Naive thymus-derived CD4-positive, alpha-beta T cell (primary cell): ENCODE measurements around the gene CBL. TPM values are rescaled to one million over a fixed set of nuclear protein-coding genes. Genes with fewer than 3 reads are reported as not detected.

ENCODE experiments used
- ATAC-seq: fragments of 150-1000 bp; cut with Tn5 transposase; 2 replicates; pipeline ENCODE4 v1.10.0; 2021; ENCODE audit warnings: mild to moderate bottlenecking, moderate library complexity
- CTCF ChIA-PET: fragments of 350-600 bp; sonication (Branson Sonifier 250); formaldehyde crosslinking; loops from one replicate; lab custom pipeline; 2021; ENCODE audit warnings: antibody characterized with exemption; lab: Charles Lee
- POLR2A ChIA-PET: fragments of 350-600 bp; sonication (Branson Sonifier 250); formaldehyde crosslinking; loops from one replicate; lab custom pipeline; 2021; ENCODE audit warnings: antibody characterized with exemption, inconsistent platforms; lab: Charles Lee
- DNase-seq, 9 donors: peaks; one replicate each; pipeline versions ENCODE4 v3.0.0 to v3.0.0-alpha.2; 2020 to 2022; ENCODE audit warnings: mixed read lengths in 1 of 9
- H3K27ac ChIP-seq: one replicate; pipeline ENCODE4 v1.7.0; 2013; ENCODE audit warnings: mild to moderate bottlenecking, low read depth, low read length, moderate library complexity
- H3K27me3 ChIP-seq, 2 donors: one replicate each; pipeline ENCODE4 v1.7.0; 2013; ENCODE audit warnings: low read length in 2 of 2, mild to moderate bottlenecking in 2 of 2, moderate library complexity in 2 of 2; ENCODE audit not compliant: control insufficient read depth in 2 of 2, insufficient read depth in 2 of 2
- H3K36me3 ChIP-seq, 3 experiments: 1 replicate in 2 of 3; 2 replicates in 1 of 3; pipeline ENCODE4 v1.7.0; 2013; ENCODE audit warnings: low read length in 3 of 3, mild to moderate bottlenecking in 3 of 3, moderate library complexity in 1 of 3; ENCODE audit not compliant: insufficient read depth in 3 of 3, control insufficient read depth in 2 of 3
- H3K4me1 ChIP-seq, 2 donors: one replicate each; pipeline ENCODE4 v1.7.0; 2013; ENCODE audit warnings: low read length in 2 of 2, mild to moderate bottlenecking in 2 of 2, moderate library complexity in 1 of 2; ENCODE audit not compliant: control insufficient read depth in 2 of 2, insufficient read depth in 2 of 2
- H3K4me3 ChIP-seq: 2 replicates; pipeline ENCODE4 v1.7.0; 2013; ENCODE audit warnings: mild to moderate bottlenecking, low read length
- H3K9me3 ChIP-seq, 3 experiments: 1 replicate in 2 of 3; 2 replicates in 1 of 3; pipeline ENCODE4 v1.7.0; 2013; ENCODE audit warnings: low read length in 3 of 3; ENCODE audit not compliant: control insufficient read depth in 2 of 3
- H3K27ac Mint-ChIP-seq, 9 donors: one replicate each; pipeline ENCODE4 v1.8.0; 2020 to 2022; ENCODE audit warnings: mixed read lengths in 9 of 9, mild to moderate bottlenecking in 8 of 9, moderate library complexity in 5 of 9, inconsistent platforms in 2 of 9
- H3K27me3 Mint-ChIP-seq, 5 donors: one replicate each; pipeline ENCODE4 v1.8.0; 2021 to 2022; ENCODE audit warnings: mixed read lengths in 5 of 5, mild to moderate bottlenecking in 1 of 5
- H3K36me3 Mint-ChIP-seq, 5 donors: one replicate each; pipeline ENCODE4 v1.8.0; 2020 to 2022; ENCODE audit warnings: mixed read lengths in 5 of 5, mild to moderate bottlenecking in 3 of 5, inconsistent platforms in 1 of 5
- H3K4me1 Mint-ChIP-seq, 7 donors: one replicate each; pipeline ENCODE4 v1.8.0; 2020 to 2022; ENCODE audit warnings: mixed read lengths in 7 of 7, mild to moderate bottlenecking in 3 of 7, inconsistent platforms in 1 of 7
- H3K4me3 Mint-ChIP-seq, 10 donors: one replicate each; pipeline ENCODE4 v1.8.0; 2020 to 2022; ENCODE audit warnings: mild to moderate bottlenecking in 10 of 10, mixed read lengths in 10 of 10, moderate library complexity in 6 of 10, inconsistent platforms in 2 of 10
- H3K9me3 Mint-ChIP-seq, 11 donors: one replicate each; pipeline ENCODE4 v1.8.0; 2020 to 2022; ENCODE audit warnings: mixed read lengths in 11 of 11, mild to moderate bottlenecking in 4 of 11, inconsistent platforms in 1 of 11, moderate library complexity in 1 of 11
- intact Hi-C, 2 donors: fragments of 100-400 bp; cut with micrococcal nuclease; formaldehyde crosslinking; loops; one replicate each; pipeline ENCODE4 v1.15.1; 2023
- polyA plus RNA-seq, 2 donors: library from polyadenylated mRNA; unstranded; fragments of 300-500 nt; fragmentation: Illumina TruSeq; gene quantifications; one replicate each; pipeline ENCODE4 v1.2.3, GENCODE V29; 2021
- total RNA-seq, 6 experiments: library from RNA in 5 of 6; stranded (reverse) in 5 of 6; gene quantifications; 1 replicate in 5 of 6; 2 replicates in 1 of 6; pipeline ENCODE4 v1.2.3 and lab custom pipeline; 2021 to 2026

Gene CBL
- total and polyA plus RNA-seq, 7 experiments from 2014 or later, result 17.5 to 51.8 (median 39.8) TPM

- peaks cover 4 to 16% of the 10 kb centered on the region in 2 donors for H3K27me3 ChIP-seq
- ATAC-seq, result no peak
Observed at GRCh38 chr11:119340335-119341221, 134.4 kb downstream of the CBL start, which contains the start of gene C1QTNF5. C1QTNF5 (minus strand) TSS chr11:119340883; CDS start chr11:119340397, 486 bp downstream.

GRCh38 chr11:119341222-119342022 is 135.3 kb downstream of the CBL start:
- Mint-ChIP-seq H3K4me3 (peak overlapping the region in 7 of 10 donors; percentile 1 to 71 (median 36)), H3K27me3 (peaks cover 31 to 48% (median 34%) of the 10 kb centered on the region in 5 donors), H3K27ac (no peak overlapping the region), H3K9me3 (no peaks in the 10 kb centered on the region), H3K4me1 (peaks cover 10 to 34% (median 23%) of the 10 kb centered on the region in 7 donors), H3K36me3 (peaks cover 0 to 8% (median 0%) of the 10 kb centered on the region in 5 donors)
- Histone ChIP-seq H3K27ac (no peak overlapping the region), H3K9me3 (no peaks in the 10 kb centered on the region), H3K4me1 (peaks cover 0 to 10% of the 10 kb centered on the region in 2 donors), H3K4me3 (no peak overlapping the region), H3K27me3 (peaks cover 4 to 16% of the 10 kb centered on the region in 2 donors), H3K36me3 (peaks cover 0 to 7% (median 0%) of the 10 kb centered on the region in 3 experiments)
- ChIA-PET CTCF (no interaction called here), POLR2A (no interaction called here)
- intact Hi-C loops, result no loop called here
- no peak for ATAC-seq
- no peak for DNase-seq

More at GRCh38 chr11:119340335-119341221, 134.4 kb downstream of the CBL start, which contains the start of gene C1QTNF5:
- Histone ChIP-seq H3K27ac (no peak within 1 kb of the TSS), H3K4me1 (peaks cover 0 to 10% of the 10 kb centered on the region in 2 donors), H3K36me3 (peaks cover 0 to 11% (median 0%) of the 10 kb centered on the region in 3 experiments), H3K4me3 (no peak within 1 kb of the TSS), H3K9me3 (no peaks in the 10 kb centered on the region)
- peak within 1 kb of the TSS in 1 of 9 donors; percentile 38 for H3K27ac Mint-ChIP-seq
- peaks cover 0 to 10% (median 0%) of the 10 kb centered on the region in 5 donors for H3K36me3 Mint-ChIP-seq
- no peak for DNase-seq
- peaks cover 10 to 40% (median 30%) of the 10 kb centered on the region in 7 donors for H3K4me1 Mint-ChIP-seq
- intact Hi-C loops, result no loop called here
- peaks cover 31 to 48% (median 34%) of the 10 kb centered on the region in 5 donors for H3K27me3 Mint-ChIP-seq
- ChIA-PET POLR2A (interaction anchor here (1.7 kb wide), 1 partner anchor 33 kb away, joined by 3 read pairs; no protein-coding TSS in a partner anchor), CTCF (no interaction called here)
- no peaks in the 10 kb centered on the region for H3K9me3 Mint-ChIP-seq
- peak within 1 kb of the TSS in 8 of 10 donors; percentile 1 to 75 (median 42) for H3K4me3 Mint-ChIP-seq

GRCh38 chr11:119342023-119342300 is 135.8 kb downstream of the CBL start:
- peaks cover 31 to 51% (median 34%) of the 10 kb centered on the region in 5 donors for H3K27me3 Mint-ChIP-seq
- peaks cover 0 to 1% (median 0%) of the 10 kb centered on the region in 3 experiments for H3K36me3 ChIP-seq
- H3K4me3 Mint-ChIP-seq, result peak overlapping the region in 1 of 10 donors; percentile 6
- no peak for ATAC-seq
- H3K27ac Mint-ChIP-seq, result no peak overlapping the region
- POLR2A ChIA-PET, result no interaction called here
- H3K9me3 Mint-ChIP-seq, result no peaks in the 10 kb centered on the region
- H3K4me1 Mint-ChIP-seq, result peaks cover 8 to 28% (median 19%) of the 10 kb centered on the region in 7 donors
- peaks cover 4 to 16% of the 10 kb centered on the region in 2 donors for H3K27me3 ChIP-seq
- H3K9me3 ChIP-seq, result no peaks in the 10 kb centered on the region
- H3K36me3 Mint-ChIP-seq, result peaks cover 0 to 5% (median 0%) of the 10 kb centered on the region in 5 donors
- DNase-seq, result no peak
- H3K4me3 ChIP-seq, result no peak overlapping the region
- CTCF ChIA-PET, result no interaction called here
- no peak overlapping the region for H3K27ac ChIP-seq
- peaks cover 0 to 10% of the 10 kb centered on the region in 2 donors for H3K4me1 ChIP-seq
- intact Hi-C loops, result no loop called here

- ATAC-seq (no peak), DNase-seq (no peak)
Observed at GRCh38 chr11:119342362-119343130, 136.4 kb downstream of the CBL start.

GRCh38 chr11:119343726-119344125 is 137.6 kb downstream of the CBL start:
- H3K36me3 ChIP-seq, result no peaks in the 10 kb centered on the region
- DNase-seq (no peak), ATAC-seq (no peak)
- H3K27ac Mint-ChIP-seq, result no peak overlapping the region
- peaks cover 0 to 13% of the 10 kb centered on the region in 2 donors for H3K27me3 ChIP-seq
- no peak overlapping the region for H3K27ac ChIP-seq
- H3K36me3 Mint-ChIP-seq, result peaks cover 0 to 4% (median 0%) of the 10 kb centered on the region in 5 donors
- POLR2A ChIA-PET, result no interaction called here
- intact Hi-C loops, result no loop called here
- no peaks in the 10 kb centered on the region for H3K9me3 Mint-ChIP-seq
- peaks cover 25 to 58% (median 30%) of the 10 kb centered on the region in 5 donors for H3K27me3 Mint-ChIP-seq
- H3K4me3 Mint-ChIP-seq, result no peak overlapping the region
- CTCF ChIA-PET, result interaction anchor here (2.0 kb wide), 1 partner anchor 13 kb away, joined by 6 read pairs; no protein-coding TSS in a partner anchor
- peaks cover 0 to 6% of the 10 kb centered on the region in 2 donors for H3K4me1 ChIP-seq
- no peak overlapping the region for H3K4me3 ChIP-seq
- H3K9me3 ChIP-seq, result no peaks in the 10 kb centered on the region
- peaks cover 0 to 14% (median 11%) of the 10 kb centered on the region in 7 donors for H3K4me1 Mint-ChIP-seq

More at GRCh38 chr11:119342362-119343130, 136.4 kb downstream of the CBL start:
- Histone ChIP-seq H3K36me3 (no peaks in the 10 kb centered on the region), H3K4me3 (no peak overlapping the region), H3K9me3 (no peaks in the 10 kb centered on the region), H3K4me1 (peaks cover 0 to 10% of the 10 kb centered on the region in 2 donors), H3K27ac (no peak overlapping the region), H3K27me3 (peaks cover 4 to 16% of the 10 kb centered on the region in 2 donors)
- Mint-ChIP-seq H3K4me3 (peak overlapping the region in 1 of 10 donors; percentile 6), H3K4me1 (peaks cover 2 to 22% (median 16%) of the 10 kb centered on the region in 7 donors), H3K27me3 (peaks cover 31 to 55% (median 34%) of the 10 kb centered on the region in 5 donors), H3K9me3 (no peaks in the 10 kb centered on the region), H3K27ac (no peak overlapping the region), H3K36me3 (peaks cover 0 to 5% (median 0%) of the 10 kb centered on the region in 5 donors)
- POLR2A ChIA-PET, result no interaction called here
- CTCF ChIA-PET, result no interaction called here
- intact Hi-C loops, result no loop called here
